Right cardiac atrium (tissue), 5 donors: ENCODE data around the gene SFXN5. TPM values are rescaled to one million over a fixed set of nuclear protein-coding genes. Genes with fewer than 3 reads are reported as not detected.

Experiments used
- ATAC-seq, 2 donors: fragments of 200-7000 bp; cut with Tn5 transposase; one replicate each; pipeline versions ENCODE4 v1.8.0 to v1.9.1; 2020; ENCODE audit warnings: moderate library complexity in 2 of 2, mild to moderate bottlenecking in 1 of 2
- DNase-seq, 3 donors: peaks; one replicate each; pipeline ENCODE4 v3.0.0-alpha.2; 2020
- H3K27ac ChIP-seq: one replicate; pipeline ENCODE4 v1.5.1; 2013; ENCODE audit warnings: mild to moderate bottlenecking, low read length, control low read depth, moderate library complexity
- H3K27me3 ChIP-seq: one replicate; pipeline ENCODE4 v1.6.1; 2013; ENCODE audit not compliant: control insufficient read depth, insufficient read depth
- H3K4me1 ChIP-seq: one replicate; pipeline ENCODE4 v1.6.1; 2013; ENCODE audit warnings: low read length; ENCODE audit not compliant: control insufficient read depth, insufficient read depth
- H3K4me3 ChIP-seq: one replicate; pipeline ENCODE4 v1.5.1; 2013; ENCODE audit warnings: low read length, control low read depth
- H3K9me3 ChIP-seq: one replicate; pipeline ENCODE4 v1.6.1; 2013; ENCODE audit warnings: low read length; ENCODE audit not compliant: control insufficient read depth
- WGBS: extraction: QIAGEN DNeasy Blood & Tissue Kit; methylation state at CpG from one replicate; pipeline ENCODE4 v1.1.7; 2013; 5-methylcytosine and 5-hydroxymethylcytosine counted together
- intact Hi-C, 4 donors: fragments of 100-400 bp; cut with DNase I; formaldehyde crosslinking; loops; one replicate each; pipeline versions ENCODE4 v1.11.0 to v1.14.0; 2022 to 2023
- polyA plus RNA-seq: library from polyadenylated mRNA; stranded (reverse); fragments of 200-250 nt; gene quantifications from one replicate; pipeline ENCODE4 v1.2.3, GENCODE V29; 2013
- total RNA-seq, 4 donors: library from RNA; stranded (reverse); fragmentation: NEBNext Ultra II Directional; extraction: Animal tissue kit (Norgen Biotek cat#: 25700); gene quantifications; one replicate each; pipeline ENCODE4 v1.2.1, GENCODE V29; 2021
- donor health status: healthy with polysubstance abuse.
- donor health status: DM: no; HTN: yes; CAD: no.
- donor health status: DM: no; HTN: no; CAD: no.
- donor health status: DM: no; HTN: yes; CAD: no; lungs with severe emphysema.
- donor health status: DM: yes; HTN: yes; CAD: no.

Gene SFXN5
- total and polyA plus RNA-seq, 5 donors = 7.6 to 12.1 (median 10.6) TPM

DNA sequence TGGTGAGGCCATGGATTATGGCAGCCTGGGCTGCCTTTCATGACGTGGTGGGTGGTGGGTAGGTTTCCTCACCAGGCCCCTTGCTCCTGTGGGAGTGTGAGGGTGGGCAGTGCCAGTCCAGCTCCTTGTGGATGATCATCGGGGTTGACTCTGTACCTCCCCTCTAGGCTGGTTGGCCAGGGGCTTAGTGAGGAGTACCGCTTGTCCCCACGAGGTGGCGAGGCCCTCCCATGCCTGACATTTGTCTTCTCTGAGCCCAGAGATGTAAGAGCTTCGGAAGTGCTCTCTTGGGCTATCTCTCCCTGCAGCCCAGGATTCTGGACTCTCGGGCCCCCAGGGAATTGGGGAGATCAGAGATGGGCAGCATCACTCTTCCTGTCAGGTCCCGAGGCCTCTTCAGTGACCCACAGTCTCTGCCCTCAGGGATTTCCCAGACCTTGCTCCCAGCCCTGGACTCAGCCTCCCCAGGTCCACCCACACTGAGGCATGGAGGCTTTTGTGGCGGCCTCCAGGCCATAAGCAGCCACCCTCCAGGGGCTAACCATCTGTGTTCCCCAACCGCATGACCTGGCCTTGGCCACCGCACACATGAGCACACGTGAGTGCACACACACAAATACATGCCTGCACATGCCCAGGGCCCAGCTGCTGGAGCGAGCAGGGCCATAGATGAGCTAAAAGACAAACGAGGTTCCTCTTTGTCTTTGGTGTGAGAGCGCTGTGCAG, 177.8 kb downstream of the SFXN5 start:
- H3K4me3 ChIP-seq = no peak overlapping the region
- 44% methylated on average over 15 of the region's 15 CpGs for WGBS
- H3K27me3 ChIP-seq = no peaks in the 10 kb centered on the region
- DNase-seq (peak in 2 of 3 donors; percentile 69 to 81), ATAC-seq (peak; percentile 48 to 64)
- peaks cover 9% of the 10 kb centered on the region for H3K4me1 ChIP-seq
- intact Hi-C loops = loop anchor here (5.0 to 10.0 kb wide), 5 partner anchors 79 to 284 kb away; no protein-coding TSS in a partner anchor
- H3K9me3 ChIP-seq = no peaks in the 10 kb centered on the region
- no peak overlapping the region for H3K27ac ChIP-seq

DNA sequence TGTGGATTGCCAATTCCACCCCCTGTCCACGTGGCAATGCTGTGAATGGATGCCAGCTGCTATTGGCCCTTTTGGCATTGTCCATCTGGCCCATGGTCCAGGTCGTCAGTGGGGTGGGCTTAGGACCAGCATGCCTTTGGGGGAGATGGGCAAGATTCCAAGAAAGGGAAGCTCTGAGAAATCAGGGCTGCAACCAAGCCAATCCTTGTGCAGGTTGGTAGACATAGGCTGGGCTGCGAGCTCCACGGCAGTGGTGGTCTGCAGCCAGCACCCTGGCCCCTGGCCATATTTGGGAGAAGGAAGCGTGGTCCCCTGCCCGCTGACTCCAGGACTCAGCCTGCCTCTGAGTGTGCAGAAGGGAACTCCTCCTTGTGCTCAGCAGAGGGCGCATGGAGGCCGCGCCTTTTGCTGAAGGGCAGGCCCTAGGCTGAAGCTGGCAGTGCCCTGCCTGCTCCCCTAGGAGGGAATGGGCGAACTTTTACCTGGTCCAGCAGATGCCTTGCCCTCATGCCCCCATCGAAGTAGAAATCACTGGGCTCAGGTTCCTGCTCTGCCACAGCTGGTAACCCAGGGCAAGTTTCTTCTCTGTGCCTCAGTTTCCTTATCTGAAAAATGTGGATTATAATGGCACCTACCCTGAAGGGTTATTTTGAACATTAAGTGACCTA, 178.9 kb downstream of the SFXN5 start:
- intact Hi-C loops = loop anchor here (5.0 to 10.0 kb wide), 5 partner anchors 80 to 285 kb away; no protein-coding TSS in a partner anchor
- Histone ChIP-seq H3K27me3 (no peaks in the 10 kb centered on the region), H3K4me1 (peaks cover 9% of the 10 kb centered on the region), H3K27ac (no peak overlapping the region), H3K9me3 (no peaks in the 10 kb centered on the region), H3K4me3 (no peak overlapping the region)
- WGBS = 12% methylated on average over 11 of the region's 11 CpGs
- peak; percentile 70 to 86 (median 84) for DNase-seq
- ATAC-seq = peak; percentile 72 to 78

Other genes with a start within 250 kb of the SFXN5 start
- 100 to 1,000 TPM in 3 of 4 donors, 10 to 100 TPM in 1; 93.6 to 127 (median 121) TPM for gene EXOC6B, start 245.7 kb downstream of the SFXN5 start, total RNA-seq
- 17.5 TPM for gene EXOC6B, start 245.7 kb downstream of the SFXN5 start, polyA plus RNA-seq
- gene SPR, start 184.3 kb downstream of the SFXN5 start, total RNA-seq = 10 to 100 TPM; 35.9 to 56.3 (median 44.3) TPM
- gene SPR, start 184.3 kb downstream of the SFXN5 start, polyA plus RNA-seq = 50.3 TPM
- not detected for gene EMX1, start 154.2 kb downstream of the SFXN5 start, total RNA-seq
- gene EMX1, start 154.2 kb downstream of the SFXN5 start, polyA plus RNA-seq = 0.18 TPM
- 10 to 100 TPM; 23.6 to 27.3 (median 25.9) TPM for gene RAB11FIP5, start 41.2 kb upstream of the SFXN5 start, total RNA-seq
- gene RAB11FIP5, start 41.2 kb upstream of the SFXN5 start, polyA plus RNA-seq = 17.2 TPM
- not detected for gene NOTO, start 130.9 kb upstream of the SFXN5 start, total RNA-seq
- not detected for gene NOTO, start 130.9 kb upstream of the SFXN5 start, polyA plus RNA-seq
- 10 to 100 TPM; 13.3 to 15.3 (median 14.1) TPM for gene SMYD5, start 142.5 kb upstream of the SFXN5 start, total RNA-seq
- gene SMYD5, start 142.5 kb upstream of the SFXN5 start, polyA plus RNA-seq = 12.9 TPM
- 10 to 100 TPM; 73.7 to 91.3 (median 82.5) TPM for gene PRADC1, start 161.5 kb upstream of the SFXN5 start, total RNA-seq
- gene PRADC1, start 161.5 kb upstream of the SFXN5 start, polyA plus RNA-seq = 134 TPM
- 100 to 1,000 TPM; 190 to 226 (median 213) TPM for gene CCT7, start 162.6 kb upstream of the SFXN5 start, total RNA-seq
- 210 TPM for gene CCT7, start 162.6 kb upstream of the SFXN5 start, polyA plus RNA-seq
- gene FBXO41, start 212.8 kb upstream of the SFXN5 start, total RNA-seq = 1 to 10 TPM; 1.8 to 3.5 (median 2.3) TPM
- gene FBXO41, start 212.8 kb upstream of the SFXN5 start, polyA plus RNA-seq = 1.8 TPM
- gene EGR4, start 221.8 kb upstream of the SFXN5 start, total RNA-seq = not detected
- 0.48 TPM for gene EGR4, start 221.8 kb upstream of the SFXN5 start, polyA plus RNA-seq